ENCODE data around the gene NUP88. TPM values are rescaled to one million over a fixed set of nuclear protein-coding genes. Genes with fewer than 3 reads are reported as not detected.
A peak's percentile ranks its signal among the peaks of the same experiment; 100 is the strongest.

The NUP88 gene
- total RNA-seq, 1 experiment from 2014 or later, result 50.5 TPM

- Histone ChIP-seq H3K9me3 (ENCODE audit: control insufficient read depth, insufficient read depth, low read depth, low read length) (no peaks in the 10 kb centered on the region), H3K4me1 (ENCODE audit: control insufficient read depth, insufficient read depth, low read length) (peaks cover 5% of the 10 kb centered on the region), H3K27me3 (ENCODE audit: control insufficient read depth, insufficient read depth, low read length) (no peaks in the 10 kb centered on the region), H3K36me3 (ENCODE audit: control insufficient read depth, insufficient read depth, low read length) (peaks cover 25% of the 10 kb centered on the region), H3K4me3 (ENCODE audit: low read depth in 2 of 2, low read length in 2 of 2) (no peak overlapping the region), H3K27ac (ENCODE audit: low read length) (no peak overlapping the region)
- intact Hi-C loops (cut with micrococcal nuclease; ENCODE audit: unreplicated experiment), result no loop called here
- in situ Hi-C loops (cut with HindIII; ENCODE audit: low pct_unique_long_range_greater_than_20kb, low sequenced_read_pairs), result no loop called here
- POLR2A ChIA-PET, result no interaction called here
- CTCF ChIA-PET, result no interaction called here
- no peak for TF ChIP-seq POLR2AphosphoS5 (IDR thresholded peaks at IDR 0.05; ENCODE audit: low read depth, low read length)
- no peak for TF ChIP-seq REST (IDR thresholded peaks at IDR 0.05; ENCODE audit: insufficient read depth in 1 of 2, low read depth in 2 of 2, low read length in 1 of 2)
- DNase-seq (ENCODE audit: low read depth, low spot score), result no peak
- no TSS peak for BruUV-seq (replicated peaks)
- ATAC-seq, result no peak
These were observed 3.0 kb upstream of the NUP88 start for GRCh38 chr17:5422505-5422904.

GRCh38 chr17:5419959-5420653 is 644 bp upstream of the NUP88 start, which contains the start of gene RPAIN:
Gene RPAIN, plus strand, starts transcription at chr17:5420182. Its CDS starts 29 bp downstream, at chr17:5420211.
- CTCF ChIA-PET, result interaction anchor here (0.9 kb wide), 1 partner anchor 19 kb away, joined by 3 read pairs; the partner anchor contains the start of gene C1QBP
- Histone ChIP-seq H3K27me3 (ENCODE audit: control insufficient read depth, insufficient read depth, low read length) (no peaks in the 10 kb centered on the region), H3K4me1 (ENCODE audit: control insufficient read depth, insufficient read depth, low read length) (peaks cover 14% of the 10 kb centered on the region), H3K27ac (ENCODE audit: low read length) (peak within 1 kb of the TSS; percentile 96), H3K36me3 (ENCODE audit: control insufficient read depth, insufficient read depth, low read length) (peaks cover 28% of the 10 kb centered on the region), H3K9me3 (ENCODE audit: control insufficient read depth, insufficient read depth, low read depth, low read length) (no peaks in the 10 kb centered on the region), H3K4me3 (ENCODE audit: low read depth in 2 of 2, low read length in 2 of 2) (peak within 1 kb of the TSS; percentile 74 to 96)
- in situ Hi-C loops (cut with HindIII; ENCODE audit: low pct_unique_long_range_greater_than_20kb, low sequenced_read_pairs), result no loop called here
- POLR2A ChIA-PET, result no interaction called here
- no peak for DNase-seq (ENCODE audit: low read depth, low spot score)
- ATAC-seq, result peak; percentile 93
- intact Hi-C loops (cut with micrococcal nuclease; ENCODE audit: unreplicated experiment), result no loop called here
- TF ChIP-seq POLR2AphosphoS5 (IDR thresholded peaks at IDR 0.05; ENCODE audit: low read depth, low read length) (peak; percentile 72), REST (IDR thresholded peaks at IDR 0.05; ENCODE audit: insufficient read depth in 1 of 2, low read depth in 2 of 2, low read length in 1 of 2) (no peak), SIN3A (IDR thresholded peaks at IDR 0.05; ENCODE audit: borderline replicate concordance, insufficient read depth, low read depth, low read length) (0 out of 2 replicates have a peak, but pooled peaks have one; percentile 67)
- BruUV-seq (replicated peaks), result TSS peak; percentile 60

Data from Panc1 (cell line).